ENCODE measurements around the gene RFC5. TPM values are rescaled to one million over a fixed set of nuclear protein-coding genes. Genes with fewer than 3 reads are reported as not detected.

RFC5 gene
- total and polyA plus RNA-seq, 2 of the 4 experiments (the other 2 are of a cell fraction), result 14.7 to 20.1 TPM

- in situ Hi-C loops (cut with MboI; ENCODE audit: low sequenced_read_pairs), result loop anchor here (10.0 kb wide), 1 partner anchor 138 kb away; no protein-coding TSS in a partner anchor
- intact Hi-C loops (cut with micrococcal nuclease), result no loop called here
- CTCF ChIA-PET, result no interaction called here
Measured at GRCh38 chr12:118013283-118013682, 3.2 kb upstream of the RFC5 start.

More at GRCh38 chr12:118013283-118013682, 3.2 kb upstream of the RFC5 start:
- no peak overlapping the region for H2BK15ac ChIP-seq (ENCODE audit: low read depth, low read length)
- H3K79me1 ChIP-seq (ENCODE audit: low read depth in 1 of 2, low read length in 2 of 2), result peaks cover 10% of the 10 kb centered on the region in 2 experiments
- no peak overlapping the region for H4K8ac ChIP-seq (ENCODE audit: low read depth in 2 of 2, low read length in 2 of 2)
- H3K4ac ChIP-seq (ENCODE audit: low read depth, low read length), result no peak overlapping the region
- H3K9ac ChIP-seq (ENCODE audit: low read depth, low read length), result no peak overlapping the region
- no peak overlapping the region for H2AFZ ChIP-seq (replicated peaks; ENCODE audit: low read length, poor library complexity)
- no peaks in the 10 kb centered on the region for H3K36me3 ChIP-seq (ENCODE audit: control insufficient read depth, insufficient read depth, low read length)
- no peaks in the 10 kb centered on the region for H4K20me1 ChIP-seq (ENCODE audit: insufficient read depth, low read length)
- H3K4me2 ChIP-seq (ENCODE audit: low read depth, low read length), result no peak overlapping the region
- BruUV-seq (replicated peaks), result no TSS peak
- no CpG with 5 or more reads among the region's 3 CpGs for WGBS, 2 experiments (ENCODE audit: extremely low coverage in 2 of 2, insufficient read length in 1 of 2)
- H3K9me1 ChIP-seq (ENCODE audit: insufficient read depth, low read length), result no peaks in the 10 kb centered on the region
- no peak overlapping the region for H2AK5ac ChIP-seq (ENCODE audit: low read depth, low read length)
- H3K27me3 ChIP-seq (ENCODE audit: control insufficient read depth, insufficient read depth, low read length), result no peaks in the 10 kb centered on the region
- H4K5ac ChIP-seq (ENCODE audit: low read depth, low read length), result no peak overlapping the region
- no peak overlapping the region for H3K27ac ChIP-seq (ENCODE audit: insufficient read depth, low read length)
- H2BK120ac ChIP-seq (ENCODE audit: low read depth, low read length), result no peak overlapping the region
- DNase-seq, result no peak
- no peak for TF ChIP-seq CHD1 (IDR thresholded peaks at IDR 0.05; ENCODE audit: low read depth, low read length)
- no peak for TF ChIP-seq FOS (IDR thresholded peaks at IDR 0.05; ENCODE audit: low read depth, low read length)
- no peak for TF ChIP-seq MXI1 (IDR thresholded peaks at IDR 0.05; ENCODE audit: borderline replicate concordance, low read depth, low read length)
- TF ChIP-seq USF2 (IDR thresholded peaks at IDR 0.05; ENCODE audit: low read depth, low read length), result no peak
- no peak for TF ChIP-seq POLR2A (IDR thresholded peaks at IDR 0.05; ENCODE audit: low read depth, low read length)
- TF ChIP-seq CEBPB (IDR thresholded peaks at IDR 0.05; ENCODE audit: low read depth, low read length), result no peak
- no peak for TF ChIP-seq BHLHE40 (IDR thresholded peaks at IDR 0.05; ENCODE audit: low read depth, low read length)
- no peak for TF ChIP-seq NFE2L2 (IDR thresholded peaks at IDR 0.05; ENCODE audit: low read depth, low read length)
- TF ChIP-seq RAD21 (IDR thresholded peaks at IDR 0.05; ENCODE audit: low read length), result no peak
- no peak for TF ChIP-seq RFX5 (IDR thresholded peaks at IDR 0.05; ENCODE audit: low read depth, low read length)
- no peak for TF ChIP-seq MAZ (IDR thresholded peaks at IDR 0.05; ENCODE audit: borderline replicate concordance, low read depth, low read length)
- TF ChIP-seq ELK1 (IDR thresholded peaks at IDR 0.05; ENCODE audit: borderline replicate concordance, low read depth, low read length), result no peak
- no peak for TF ChIP-seq MAFK (IDR thresholded peaks at IDR 0.05; ENCODE audit: low read depth, low read length)
- no peaks in the 10 kb centered on the region for H3K9me3 ChIP-seq (ENCODE audit: control insufficient read depth, insufficient read depth, low read length)
- H3K18ac ChIP-seq (ENCODE audit: low read depth, low read length), result no peak overlapping the region
- no peak for ATAC-seq (ENCODE audit: low read depth)
- H3K23ac ChIP-seq (ENCODE audit: low read depth, low read length), result no peak overlapping the region
- H4K91ac ChIP-seq (ENCODE audit: insufficient read depth, low read depth, low read length), result no peak overlapping the region
- no peak overlapping the region for H3K14ac ChIP-seq (replicated peaks; ENCODE audit: low read depth, low read length)
- dilution Hi-C loops (cut with HindIII; ENCODE audit: low sequenced_read_pairs, unreplicated experiment), result no loop called here
- no peak overlapping the region for H2BK5ac ChIP-seq (ENCODE audit: low read depth, low read length, poor library complexity, severe bottlenecking)
- no peak overlapping the region for H3K56ac ChIP-seq (ENCODE audit: extremely low read depth, insufficient read depth, low read length)
- no peak overlapping the region for H3K4me3 ChIP-seq (ENCODE audit: insufficient read depth, low read depth, low read length)
- H3K4me1 ChIP-seq (ENCODE audit: control insufficient read depth, insufficient read depth, low read length), result no peaks in the 10 kb centered on the region
- H2AK9ac ChIP-seq (replicated peaks; ENCODE audit: low read depth, low read length, poor library complexity), result no peak overlapping the region
- H2BK20ac ChIP-seq (ENCODE audit: low read depth, low read length), result no peak overlapping the region
- POLR2A ChIA-PET (ENCODE audit: unreplicated experiment), result no interaction called here
